Large intestine (tissue), 3 donors: ENCODE measurements around the gene SPDYA. TPM values are rescaled to one million over a fixed set of nuclear protein-coding genes. Genes with fewer than 3 reads are reported as not detected.

ENCODE experiments used
- DNase-seq, 2 donors: peaks; one replicate each; pipeline versions ENCODE4 v3.0.0 to v3.0.0-alpha.2; 2013
- H3K27ac ChIP-seq: one replicate; pipeline ENCODE4 v1.5.1; 2013; ENCODE audit warnings: low read length
- H3K27me3 ChIP-seq: 2 replicates; pipeline ENCODE4 v1.6.1; 2013; ENCODE audit warnings: low read length; ENCODE audit not compliant: control insufficient read depth, insufficient read depth
- H3K36me3 ChIP-seq: 2 replicates; pipeline ENCODE4 v1.6.1; 2013; ENCODE audit warnings: low read length; ENCODE audit not compliant: control insufficient read depth, insufficient read depth
- H3K4me1 ChIP-seq: one replicate; pipeline ENCODE4 v1.6.1; 2013; ENCODE audit warnings: low read length; ENCODE audit not compliant: control insufficient read depth, insufficient read depth
- H3K4me3 ChIP-seq: one replicate; pipeline ENCODE4 v1.5.1; 2013; ENCODE audit warnings: low read length
- H3K9me3 ChIP-seq: one replicate; pipeline ENCODE4 v1.6.1; 2013; ENCODE audit warnings: mild to moderate bottlenecking, low read depth, low read length, moderate library complexity; ENCODE audit not compliant: control insufficient read depth
- WGBS: methylation state at CpG from one replicate; pipeline ENCODE4 v1.1.5; 2013; ENCODE audit warnings: low lambda C conversion rate; ENCODE audit not compliant: insufficient coverage; 5-methylcytosine and 5-hydroxymethylcytosine counted together
- polyA plus RNA-seq: library from polyadenylated mRNA; unstranded; fragments of 120-200 nt; gene quantifications from one replicate; pipeline ENCODE4 v1.2.1, GENCODE V29; 2013

The SPDYA gene
- polyA plus RNA-seq, 1 donor = 3.1 TPM

GRCh38 chr2:28870146-28870891, 59.7 kb downstream of the SPDYA start, which contains the start of gene TRMT61B:
Gene TRMT61B (minus strand): TSS chr2:28870309. CDS start chr2:28870277, 32 bp downstream.
- H3K4me1 ChIP-seq = peaks cover 7% of the 10 kb centered on the region

DNA sequence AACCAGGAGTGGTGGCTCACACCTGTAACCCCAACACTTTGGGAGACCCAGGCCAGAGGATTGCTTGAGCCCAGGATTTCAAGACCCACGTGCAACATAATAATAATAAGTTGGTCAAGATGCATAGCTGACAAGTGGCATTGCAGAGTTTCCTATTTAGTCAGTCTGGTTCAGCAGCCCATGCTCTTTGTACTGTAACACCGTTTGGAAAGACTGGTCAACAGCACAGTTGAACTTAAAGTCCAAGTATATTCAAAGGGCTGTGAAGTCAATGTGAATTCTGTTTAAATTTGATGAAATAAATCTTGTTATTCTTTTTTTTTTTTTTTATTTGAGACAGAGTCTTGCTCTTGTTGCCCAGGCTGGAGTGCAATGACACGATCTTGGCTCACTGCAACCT, 61.0 kb downstream of the SPDYA start:
- Histone ChIP-seq H3K9me3 (no peaks in the 10 kb centered on the region), H3K36me3 (no peaks in the 10 kb centered on the region), H3K27me3 (peaks cover 3% of the 10 kb centered on the region), H3K27ac (no peak overlapping the region), H3K4me1 (peaks cover 7% of the 10 kb centered on the region), H3K4me3 (no peak overlapping the region)
- WGBS = no CpG with 5 or more reads among the region's 3 CpGs
- no peak for DNase-seq

More at GRCh38 chr2:28870146-28870891, 59.7 kb downstream of the SPDYA start, which contains the start of gene TRMT61B:
- peak within 1 kb of the TSS; percentile 80 for H3K4me3 ChIP-seq
- no peaks in the 10 kb centered on the region for H3K27me3 ChIP-seq
- peak; percentile 97 for DNase-seq
- no CpG with 5 or more reads among the region's 57 CpGs for WGBS
- peak within 1 kb of the TSS; percentile 61 for H3K27ac ChIP-seq
- no peaks in the 10 kb centered on the region for H3K9me3 ChIP-seq
- no peaks in the 10 kb centered on the region for H3K36me3 ChIP-seq

DNA sequence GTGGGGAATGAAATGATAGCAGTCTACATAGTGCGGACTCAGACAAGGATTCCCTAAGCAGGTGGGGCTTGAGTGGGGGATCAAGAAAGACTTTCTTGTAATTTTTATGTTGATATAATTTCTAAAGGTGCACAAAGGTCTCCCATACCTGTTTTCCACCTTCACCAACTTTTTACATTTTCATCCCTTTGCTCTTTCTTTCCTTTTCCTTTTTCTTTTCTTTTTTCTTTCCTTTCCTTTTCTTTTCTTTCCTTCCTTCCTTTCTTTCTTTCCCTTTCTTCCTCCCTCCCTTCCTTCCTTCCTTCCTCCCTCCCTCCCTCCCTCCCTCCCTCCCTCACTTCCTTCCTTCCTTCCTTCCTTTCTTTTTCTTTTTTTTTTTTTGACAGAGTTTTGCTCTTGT, 69.6 kb downstream of the SPDYA start:
- no CpG with 5 or more reads among the region's 1 CpG for WGBS
- no peak for DNase-seq

GRCh38 chr2:28893488-28893887, 82.9 kb downstream of the SPDYA start:
- 100% methylated on average over 1 of the region's 21 CpGs for WGBS
- Histone ChIP-seq H3K4me1 (peaks cover 6% of the 10 kb centered on the region), H3K36me3 (no peaks in the 10 kb centered on the region), H3K4me3 (no peak overlapping the region), H3K9me3 (no peaks in the 10 kb centered on the region), H3K27me3 (peaks cover 4% of the 10 kb centered on the region), H3K27ac (no peak overlapping the region)
- DNase-seq = no peak

More for the DNA sequence above, 69.6 kb downstream of the SPDYA start:
- Histone ChIP-seq H3K36me3 (no peaks in the 10 kb centered on the region), H3K4me3 (no peak overlapping the region), H3K27ac (no peak overlapping the region), H3K9me3 (no peaks in the 10 kb centered on the region), H3K4me1 (no peaks in the 10 kb centered on the region), H3K27me3 (peaks cover 12% of the 10 kb centered on the region)

DNA sequence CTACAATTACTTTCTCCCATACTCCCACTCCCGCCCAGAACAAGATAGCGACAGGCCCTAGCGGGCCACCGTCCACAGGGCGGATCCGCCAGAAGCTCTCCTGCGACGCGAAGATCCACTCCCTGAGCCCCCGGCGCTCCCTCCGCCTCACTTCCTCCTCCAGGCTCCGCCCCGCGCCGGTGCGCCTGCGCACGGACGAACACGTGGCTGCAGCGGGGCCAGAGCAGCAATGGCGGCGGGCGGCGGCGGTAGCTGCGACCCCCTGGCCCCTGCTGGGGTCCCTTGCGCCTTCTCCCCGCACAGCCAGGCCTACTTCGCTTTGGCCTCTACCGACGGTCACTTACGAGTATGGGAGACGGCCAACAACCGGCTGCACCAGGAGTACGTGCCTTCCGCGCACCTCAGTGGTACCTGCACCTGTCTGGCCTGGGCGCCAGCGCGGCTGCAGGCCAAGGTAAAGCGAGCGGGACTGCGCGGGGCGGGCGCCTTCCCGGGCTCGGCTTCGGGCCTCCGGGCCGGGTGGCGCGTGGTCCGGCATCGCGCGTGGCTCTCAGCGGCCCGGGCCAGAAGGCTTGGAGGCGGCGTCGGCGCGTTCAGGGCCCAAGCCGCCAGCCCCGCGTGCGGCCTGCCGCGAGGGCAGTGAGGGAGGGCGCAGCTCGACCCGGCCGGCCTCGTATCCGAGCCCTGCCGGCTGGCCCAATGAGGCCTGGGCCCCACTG, 84.0 kb downstream of the SPDYA start, which contains the start of gene WDR43:
TSS of gene WDR43 (plus strand) at position 198 of the 719 bp plus-strand sequence. CDS start at position 230, 32 bp downstream.
- DNase-seq = peak; percentile 98 to 99
- H3K36me3 ChIP-seq = no peaks in the 10 kb centered on the region
- WGBS = no CpG with 5 or more reads among the region's 79 CpGs

GRCh38 chr2:28895189-28895893, 84.7 kb downstream of the SPDYA start:
- no peaks in the 10 kb centered on the region for H3K36me3 ChIP-seq
- H3K4me1 ChIP-seq = peaks cover 6% of the 10 kb centered on the region
- peak overlapping the region; percentile 3 for H3K27ac ChIP-seq
- H3K27me3 ChIP-seq = no peaks in the 10 kb centered on the region
- H3K9me3 ChIP-seq = no peaks in the 10 kb centered on the region
- peak; percentile 11 to 52 for DNase-seq
- WGBS = 0% methylated on average over 1 of the region's 19 CpGs
- H3K4me3 ChIP-seq = peak overlapping the region; percentile 92

More for the DNA sequence above, 84.0 kb downstream of the SPDYA start, which contains the start of gene WDR43:
- H3K27me3 ChIP-seq = peaks cover 4% of the 10 kb centered on the region
- peak within 1 kb of the TSS; percentile 73 for H3K27ac ChIP-seq
- no peaks in the 10 kb centered on the region for H3K9me3 ChIP-seq
- peaks cover 6% of the 10 kb centered on the region for H3K4me1 ChIP-seq
- peak within 1 kb of the TSS; percentile 92 for H3K4me3 ChIP-seq

DNA sequence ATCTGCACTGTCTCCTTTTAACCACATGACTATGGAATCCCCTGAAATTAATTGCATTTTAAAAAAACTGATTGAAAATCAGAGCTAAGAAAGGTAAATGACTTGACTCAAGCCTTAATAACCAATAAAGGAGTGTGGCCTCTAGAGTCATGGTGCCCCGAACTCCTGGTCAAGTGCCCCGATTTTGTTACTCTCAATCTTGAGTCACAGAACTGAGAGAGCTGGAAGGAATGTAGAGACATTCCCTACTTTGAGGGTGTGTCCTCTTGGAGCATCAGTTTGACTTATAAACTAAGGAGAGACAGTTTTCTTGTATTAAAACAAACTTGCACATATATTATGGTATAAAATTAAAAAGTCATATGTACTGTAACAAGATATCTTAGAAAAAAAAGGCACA, 86.3 kb downstream of the SPDYA start:
- DNase-seq = no peak
- H3K27ac ChIP-seq = no peak overlapping the region
- H3K4me3 ChIP-seq = no peak overlapping the region
- H3K4me1 ChIP-seq = peaks cover 6% of the 10 kb centered on the region
- H3K36me3 ChIP-seq = no peaks in the 10 kb centered on the region
- H3K27me3 ChIP-seq = no peaks in the 10 kb centered on the region
- no peaks in the 10 kb centered on the region for H3K9me3 ChIP-seq
- no CpG with 5 or more reads among the region's 2 CpGs for WGBS

DNA sequence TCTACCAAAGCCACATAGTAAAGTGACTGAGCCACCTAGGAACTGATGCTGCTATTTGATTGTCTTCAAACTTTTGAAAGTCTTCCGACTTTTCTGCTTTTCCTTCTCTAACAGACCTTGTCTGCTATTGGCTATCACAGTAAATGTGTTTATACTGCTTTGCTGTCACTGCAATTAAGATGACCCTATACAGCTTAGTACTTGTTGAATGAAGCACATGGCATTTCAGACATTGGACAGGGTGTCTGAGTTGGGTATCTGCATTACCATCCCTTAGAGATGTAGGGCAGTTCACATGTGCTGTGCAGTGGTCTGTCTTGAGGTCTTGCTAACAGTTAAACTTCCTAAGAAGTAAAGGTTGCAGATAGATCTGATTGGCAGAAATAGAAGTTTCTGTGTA, 87.4 kb downstream of the SPDYA start:
- H3K27me3 ChIP-seq = no peaks in the 10 kb centered on the region
- H3K4me1 ChIP-seq = peaks cover 6% of the 10 kb centered on the region
- H3K9me3 ChIP-seq = no peaks in the 10 kb centered on the region
- H3K36me3 ChIP-seq = peaks cover 7% of the 10 kb centered on the region
- no peak overlapping the region for H3K4me3 ChIP-seq
- WGBS = no CpG with 5 or more reads among the region's 1 CpG
- no peak for DNase-seq
- no peak overlapping the region for H3K27ac ChIP-seq
